Hindlimb muscle (tissue), 1 donor: ENCODE measurements around the gene AOC2. TPM values are rescaled to one million over a fixed set of nuclear protein-coding genes. Genes with fewer than 3 reads are reported as not detected.
"Not testable (repeated sequence)": the region's sequence is repeated elsewhere in the genome, so short reads cannot be mapped to it uniquely, and the experiment has no call there.

Source experiments
- DNase-seq: peaks from one replicate; pipeline ENCODE4 v3.0.0-alpha.2; 2013
- polyA plus RNA-seq: library from polyadenylated mRNA; unstranded; fragments of 120-200 nt; gene quantifications from one replicate; pipeline ENCODE4 v1.2.1, GENCODE V29; 2013; ENCODE audit not compliant: insufficient read length

Gene AOC2
- polyA plus RNA-seq, 1 donor: 1.0 TPM

- DNase-seq: no peak
Observed at GRCh38 chr17:42832213-42832933, 12.0 kb upstream of the AOC2 start.

GRCh38 chr17:42832934-42833766, 11.2 kb upstream of the AOC2 start, which contains the start of gene PSME3:
TSS of gene PSME3 (plus strand) at chr17:42833397. CDS start at chr17:42833632, 235 bp downstream.
- peak; percentile 90 for DNase-seq

GRCh38 chr17:42833767-42834422, 10.5 kb upstream of the AOC2 start:
- DNase-seq: no peak

GRCh38 chr17:42835732-42836131, 8.6 kb upstream of the AOC2 start:
- DNase-seq: no peak

GRCh38 chr17:42841975-42842685, 2.2 kb upstream of the AOC2 start:
- no peak for DNase-seq

DNA sequence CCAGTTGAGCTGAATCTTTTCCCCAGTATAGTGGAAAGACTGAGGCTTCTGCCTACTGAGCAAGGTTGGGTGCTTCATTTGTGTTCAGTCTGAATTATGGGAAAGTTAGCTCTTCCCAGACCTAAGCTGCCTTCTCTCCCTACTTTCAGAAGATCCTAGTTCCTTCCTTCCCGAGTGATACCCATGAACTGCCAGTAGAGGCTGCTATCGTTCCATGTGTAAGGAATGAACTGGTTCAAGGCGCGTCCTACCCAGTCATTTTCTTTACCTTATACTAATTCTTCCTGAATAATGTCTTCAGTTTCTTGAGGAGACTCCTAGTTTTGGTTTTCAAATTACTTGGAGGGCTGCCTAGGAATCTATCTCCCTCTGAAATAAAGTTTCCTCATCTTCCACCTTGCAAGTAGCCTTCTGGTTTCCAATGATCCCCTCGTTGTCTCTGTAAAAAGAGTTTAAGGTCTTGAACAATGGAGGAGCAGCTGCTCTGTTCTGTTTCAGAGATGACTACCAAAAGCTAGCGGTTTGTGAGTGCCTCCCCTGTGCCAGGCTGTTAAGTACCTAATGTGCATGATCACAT, 934 bp upstream of the AOC2 start:
- peak; percentile 40 for DNase-seq

GRCh38 chr17:42844761-42845555, 578 bp downstream of the AOC2 start:
- no peak for DNase-seq

GRCh38 chr17:42845556-42845917, 1.2 kb downstream of the AOC2 start:
- DNase-seq: no peak

- DNase-seq: no peak
Observed at GRCh38 chr17:42845918-42846593, 1.7 kb downstream of the AOC2 start.

GRCh38 chr17:42846594-42847280, 2.4 kb downstream of the AOC2 start:
- no peak for DNase-seq

- no peak for DNase-seq
Observed at GRCh38 chr17:42848093-42848492, 3.7 kb downstream of the AOC2 start.

GRCh38 chr17:42849031-42849430, 4.7 kb downstream of the AOC2 start:
- DNase-seq: no peak

GRCh38 chr17:42849451-42850181, 5.2 kb downstream of the AOC2 start:
- no peak for DNase-seq

DNA sequence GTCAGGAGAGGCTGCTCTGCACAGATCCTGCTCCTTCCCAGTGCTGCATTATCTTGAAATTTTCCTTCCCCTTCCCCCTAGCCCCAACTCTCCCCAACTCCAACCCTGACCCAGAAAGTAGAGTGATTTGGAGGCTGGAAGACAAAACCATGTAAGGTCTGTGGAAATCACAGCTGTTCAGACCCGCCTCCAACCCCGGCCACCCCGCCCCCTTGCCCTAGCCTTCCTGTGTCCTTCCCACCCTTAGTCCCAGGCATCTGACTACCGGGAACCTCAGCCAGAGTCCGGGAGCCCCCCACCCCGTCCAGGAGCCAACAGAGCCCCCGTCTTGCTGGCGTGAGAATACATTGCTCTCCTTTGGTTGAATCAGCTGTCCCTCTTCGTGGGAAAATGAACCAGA, 6.6 kb downstream of the AOC2 start, which contains the start of gene AOC3:
Gene AOC3, plus strand, starts transcription at position 246 of the 400 bp plus-strand sequence. Its CDS starts 145 bp downstream, at position 391.
- DNase-seq: no peak

DNA sequence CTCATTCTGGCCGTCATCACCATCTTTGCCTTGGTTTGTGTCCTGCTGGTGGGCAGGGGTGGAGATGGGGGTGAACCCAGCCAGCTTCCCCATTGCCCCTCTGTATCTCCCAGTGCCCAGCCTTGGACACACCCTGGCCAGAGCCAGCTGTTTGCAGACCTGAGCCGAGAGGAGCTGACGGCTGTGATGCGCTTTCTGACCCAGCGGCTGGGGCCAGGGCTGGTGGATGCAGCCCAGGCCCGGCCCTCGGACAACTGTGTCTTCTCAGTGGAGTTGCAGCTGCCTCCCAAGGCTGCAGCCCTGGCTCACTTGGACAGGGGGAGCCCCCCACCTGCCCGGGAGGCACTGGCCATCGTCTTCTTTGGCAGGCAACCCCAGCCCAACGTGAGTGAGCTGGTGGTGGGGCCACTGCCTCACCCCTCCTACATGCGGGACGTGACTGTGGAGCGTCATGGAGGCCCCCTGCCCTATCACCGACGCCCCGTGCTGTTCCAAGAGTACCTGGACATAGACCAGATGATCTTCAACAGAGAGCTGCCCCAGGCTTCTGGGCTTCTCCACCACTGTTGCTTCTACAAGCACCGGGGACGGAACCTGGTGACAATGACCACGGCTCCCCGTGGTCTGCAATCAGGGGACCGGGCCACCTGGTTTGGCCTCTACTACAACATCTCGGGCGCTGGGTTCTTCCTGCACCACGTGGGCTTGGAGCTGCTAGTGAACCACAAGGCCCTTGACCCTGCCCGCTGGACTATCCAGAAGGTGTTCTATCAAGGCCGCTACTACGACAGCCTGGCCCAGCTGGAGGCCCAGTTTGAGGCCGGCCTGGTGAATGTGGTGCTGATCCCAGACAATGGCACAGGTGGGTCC, 7.2 kb downstream of the AOC2 start:
- DNase-seq: not testable (repeated sequence)

GRCh38 chr17:42852351-42852750, 8.0 kb downstream of the AOC2 start:
- DNase-seq: no peak

- no peak for DNase-seq
Observed at GRCh38 chr17:42853004-42853403, 8.6 kb downstream of the AOC2 start.

- no peak for DNase-seq
Observed at GRCh38 chr17:42853597-42853967, 9.2 kb downstream of the AOC2 start.
